Left hindlimb (tissue), 1 donor: ENCODE measurements around the gene CHFR.
"Not testable (repeated sequence)": the region's sequence is repeated elsewhere in the genome, so short reads cannot be mapped to it uniquely, and the experiment has no call there.

ENCODE experiments used
- DNase-seq: peaks from one replicate; pipeline ENCODE4 v3.0.0-alpha.2; 2018

Gene CHFR

DNA sequence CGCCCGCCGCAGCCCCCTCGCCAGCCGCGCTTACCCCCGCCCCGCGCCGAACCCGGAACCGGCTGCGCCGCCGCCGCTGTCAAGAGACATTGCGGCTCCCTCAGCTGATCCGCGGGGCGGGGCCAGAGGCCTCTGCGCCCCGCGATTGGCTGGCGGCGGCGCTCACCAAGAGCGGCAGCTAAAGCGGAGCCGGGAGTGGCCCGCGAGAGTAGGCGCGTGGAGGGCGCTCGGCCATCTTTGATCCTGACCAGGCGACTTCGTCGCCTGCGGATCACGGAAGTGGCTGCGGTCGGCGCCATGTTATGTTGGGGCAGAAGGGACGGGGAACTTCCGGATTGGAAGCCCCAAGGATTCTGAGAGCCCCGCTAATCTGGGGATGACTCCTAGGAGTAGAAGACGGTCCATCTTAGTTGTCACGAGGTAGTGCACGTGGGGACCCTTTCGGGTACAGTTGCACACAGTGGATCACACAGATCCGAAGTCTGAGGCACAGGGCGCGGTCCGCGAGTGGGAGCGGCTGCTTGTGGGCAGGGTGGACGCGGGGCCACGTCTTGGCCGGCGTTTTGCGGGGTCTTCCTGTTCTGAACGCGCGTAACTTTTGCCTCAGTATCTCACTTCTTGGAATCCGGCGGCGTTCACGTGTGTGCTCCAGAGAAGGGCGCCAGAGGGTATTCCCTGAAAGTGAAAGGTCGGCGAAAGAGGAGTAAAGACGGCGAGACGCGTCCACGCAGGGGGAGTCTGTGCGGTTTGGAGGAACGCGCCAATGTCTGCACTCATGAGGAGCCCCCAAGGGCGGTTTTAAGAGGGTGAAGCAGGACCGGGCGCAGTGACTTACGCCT, at the start of gene CHFR:
TSS of gene CHFR (minus strand) at position 93 of the 839 bp plus-strand sequence. CDS start 277 bp downstream, outside the sequence.
- DNase-seq: peak; percentile 99

- DNase-seq: not testable (repeated sequence)
These were observed 49.5 kb upstream of the CHFR start for GRCh38 chr12:132936921-132937320.

DNA sequence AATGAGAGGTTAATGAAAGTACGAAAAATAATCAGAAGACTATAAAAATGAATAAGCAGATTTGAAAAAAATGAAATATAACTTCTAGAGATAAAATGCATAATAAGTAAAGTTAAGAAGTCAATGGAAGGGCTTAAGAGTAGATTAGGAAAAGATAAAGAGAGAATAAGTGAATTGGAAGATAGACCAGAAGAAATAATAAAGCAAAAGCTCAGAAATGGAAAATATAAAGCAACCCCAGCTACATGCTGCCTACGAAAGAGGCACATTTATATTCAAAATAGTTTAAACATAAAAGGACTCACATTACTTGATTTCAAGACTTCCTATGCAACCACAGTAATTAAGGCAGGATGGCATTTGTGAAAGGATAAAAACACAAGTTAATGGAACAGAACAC, 48.8 kb upstream of the CHFR start:
- no peak for DNase-seq

- no peak for DNase-seq
These were observed 39.0 kb upstream of the CHFR start for GRCh38 chr12:132926415-132926833.

DNA sequence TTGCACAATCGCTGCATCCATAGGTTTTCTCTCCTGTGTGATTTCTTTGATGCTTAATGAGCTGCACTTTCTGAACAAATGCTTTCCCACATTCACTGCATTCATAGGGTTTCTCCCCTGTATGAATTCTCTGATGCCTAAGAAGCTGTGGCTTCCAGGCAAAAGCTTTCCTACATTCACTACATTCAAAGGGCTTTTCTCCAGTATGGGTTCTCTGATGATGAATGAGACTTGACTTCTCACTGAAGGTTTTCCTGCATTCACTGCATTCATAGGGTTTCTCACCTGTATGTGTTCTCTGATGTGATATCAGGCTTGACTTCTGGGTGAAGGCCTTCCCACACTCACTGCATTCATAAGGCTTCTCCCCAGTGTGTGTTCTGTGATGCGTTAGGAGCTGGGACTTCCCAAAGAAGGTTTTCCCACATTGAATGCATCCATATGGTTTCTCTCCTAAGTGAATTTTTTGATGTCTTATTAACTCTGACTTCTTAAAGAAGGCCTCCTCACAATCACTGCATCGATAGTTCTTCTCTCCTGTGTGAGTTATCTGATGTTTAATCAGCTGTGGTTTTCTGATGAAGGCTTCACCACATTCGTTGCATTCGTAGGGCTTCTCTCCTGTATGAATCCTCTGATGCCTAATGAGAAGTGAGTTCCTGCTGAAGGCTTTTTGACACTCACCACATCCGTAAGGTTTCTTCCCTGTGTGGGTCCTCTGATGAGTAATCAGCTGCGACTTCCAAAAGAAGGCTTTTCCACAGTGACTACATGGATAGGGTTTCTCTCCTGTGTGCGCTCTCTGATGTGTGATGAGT, 38.4 kb upstream of the CHFR start:
- no peak for DNase-seq

GRCh38 chr12:132924356-132924755, 37.0 kb upstream of the CHFR start:
- DNase-seq: no peak

DNA sequence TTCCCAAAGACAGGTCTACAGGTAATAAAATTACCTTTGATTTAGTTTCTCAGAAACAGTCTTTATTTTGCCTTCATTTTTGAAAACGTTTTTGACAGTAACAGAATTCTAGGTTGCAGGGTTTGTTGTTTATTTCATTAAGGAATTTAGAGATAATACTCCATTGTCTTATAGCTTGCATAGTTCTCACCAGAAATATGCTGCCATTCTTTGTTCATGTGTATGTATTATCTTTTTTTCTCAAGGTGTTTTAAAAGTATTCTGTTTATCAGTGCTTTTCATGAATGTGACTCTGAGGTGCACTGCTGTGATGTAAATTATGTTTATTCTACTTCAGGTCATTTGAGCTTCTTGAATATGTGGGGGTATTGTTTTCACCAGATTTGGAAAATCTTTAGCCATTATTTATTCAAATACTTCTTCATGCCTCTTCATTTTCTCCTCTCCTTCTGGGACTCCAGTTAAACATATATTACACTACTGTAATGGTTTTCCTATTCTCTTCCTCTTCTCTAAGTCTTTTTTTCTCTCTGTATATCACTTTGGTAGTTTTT, 36.0 kb upstream of the CHFR start:
- no peak for DNase-seq

- DNase-seq: no peak
These were observed 35.3 kb upstream of the CHFR start for GRCh38 chr12:132922676-132923075.

- DNase-seq: no peak
These were observed 34.3 kb upstream of the CHFR start for GRCh38 chr12:132921685-132922084.

GRCh38 chr12:132918680-132919079, 31.3 kb upstream of the CHFR start:
- DNase-seq: no peak

DNA sequence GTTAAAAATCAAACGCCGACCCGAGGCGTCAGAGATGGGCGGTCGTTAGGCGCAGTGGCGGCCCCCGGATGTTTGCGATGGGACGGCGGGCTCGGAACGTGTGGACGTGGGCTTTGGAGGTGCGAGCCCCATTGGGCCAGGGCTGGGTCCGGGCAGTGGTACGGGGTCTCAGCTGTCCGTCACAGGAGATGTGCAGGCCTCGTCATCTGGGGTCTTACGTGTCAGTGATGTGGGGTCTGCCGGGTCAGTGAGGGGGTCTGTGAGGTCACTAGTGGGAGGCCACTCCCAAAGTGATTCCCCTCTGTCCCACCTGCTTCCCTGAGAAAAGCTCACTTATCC, 21.6 kb upstream of the CHFR start:
- no peak for DNase-seq

GRCh38 chr12:132908145-132909029, 21.0 kb upstream of the CHFR start:
- DNase-seq: peak; percentile 97

DNA sequence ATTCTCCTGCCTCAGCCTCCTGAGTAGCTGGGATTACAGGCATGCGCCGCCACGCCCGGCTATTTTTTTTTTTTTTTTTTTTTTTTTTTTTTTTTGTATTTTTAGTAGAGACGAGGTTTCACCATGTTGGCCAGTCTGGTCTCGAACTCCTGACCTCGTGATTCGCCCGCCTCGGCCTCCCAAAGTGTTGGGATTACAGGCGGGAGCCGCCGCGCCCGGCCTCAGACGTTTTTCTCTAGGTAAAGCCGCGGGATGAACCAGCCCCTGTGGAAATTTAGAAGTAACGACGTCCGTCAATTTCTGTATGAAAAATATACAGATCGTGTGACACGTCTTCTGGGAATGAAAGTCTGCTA, 20.4 kb upstream of the CHFR start:
- not testable (repeated sequence) for DNase-seq

DNA sequence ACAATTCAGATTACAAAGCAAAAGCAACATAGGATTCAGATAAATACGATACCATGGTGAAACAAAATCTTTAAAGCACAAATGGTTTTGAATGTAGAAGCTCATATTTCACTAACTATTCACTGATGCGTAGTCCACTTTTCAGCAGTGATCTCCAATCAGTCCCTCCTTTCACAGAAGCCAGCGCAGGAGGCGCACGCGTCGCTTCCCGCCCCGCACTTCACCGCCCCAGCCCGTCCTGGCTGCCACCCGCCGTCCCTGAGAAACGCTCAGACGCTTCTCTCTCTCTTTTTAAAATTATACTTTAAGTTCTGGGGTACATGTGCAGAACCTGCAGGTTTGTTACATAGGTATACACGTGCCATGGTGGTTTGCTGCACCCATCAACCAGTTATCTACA, 19.8 kb upstream of the CHFR start:
- DNase-seq: no peak

GRCh38 chr12:132904718-132905328, 17.4 kb upstream of the CHFR start:
- peak; percentile 77 for DNase-seq

GRCh38 chr12:132899033-132899432, 11.6 kb upstream of the CHFR start:
- no peak for DNase-seq

- no peak for DNase-seq
These were observed 1.4 kb upstream of the CHFR start for GRCh38 chr12:132888852-132889251.

- peak; percentile 31 for DNase-seq
These were observed 602 bp downstream of the CHFR start for GRCh38 chr12:132886529-132887477.

DNA sequence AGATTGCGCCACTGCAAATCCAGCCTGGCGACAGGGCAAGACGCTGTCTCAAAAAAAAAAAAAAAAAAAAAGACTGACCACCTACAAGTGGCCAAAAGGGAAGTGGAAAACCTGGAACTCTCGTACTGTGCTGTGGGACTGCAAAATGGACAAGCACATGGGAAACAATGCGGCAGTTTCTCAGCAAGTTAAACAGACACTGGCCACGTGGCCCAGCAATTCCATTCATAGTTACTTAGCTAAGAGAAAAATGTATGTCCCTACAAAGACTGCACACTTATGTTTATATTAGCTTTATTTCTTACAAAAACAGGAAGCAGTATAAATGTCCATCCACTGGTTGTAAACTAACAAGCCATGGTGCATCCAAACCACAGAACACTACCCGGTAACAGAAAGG, 5.6 kb downstream of the CHFR start:
- no peak for DNase-seq

- not testable (repeated sequence) for DNase-seq
These were observed 12.8 kb downstream of the CHFR start for GRCh38 chr12:132874620-132875019.

- DNase-seq: no peak
These were observed 13.2 kb downstream of the CHFR start for GRCh38 chr12:132874175-132874574.
